Adrenal gland (tissue), 5 donors: ENCODE data around the gene TMEM214.

Experiments
- POLR2A ChIP-seq, 2 donors: fragments of 450-650 bp; IDR thresholded peaks; one replicate each; pipeline ENCODE4 v1.6.1; 2017; ENCODE audit warnings: antibody characterized with exemption in 2 of 2, mild to moderate bottlenecking in 2 of 2, moderate library complexity in 1 of 2
- TF ChIP-seq, protein P1 (sequence below), 6 experiments: fragments of 450-650 bp in 4 of 6; fragments of 200-600 bp in 2 of 6; sonication (generic) in 1 of 6; IDR thresholded peaks; 1 replicate in 5 of 6; 2 replicates in 1 of 6; pipeline versions ENCODE4 v1.5.1 to v1.8.0; 2016 to 2021; ENCODE audit warnings: antibody characterized with exemption in 6 of 6, mild to moderate bottlenecking in 2 of 6, moderate library complexity in 1 of 6
- donor health status: DM: no; HTN: no; CAD: no.

DNA sequence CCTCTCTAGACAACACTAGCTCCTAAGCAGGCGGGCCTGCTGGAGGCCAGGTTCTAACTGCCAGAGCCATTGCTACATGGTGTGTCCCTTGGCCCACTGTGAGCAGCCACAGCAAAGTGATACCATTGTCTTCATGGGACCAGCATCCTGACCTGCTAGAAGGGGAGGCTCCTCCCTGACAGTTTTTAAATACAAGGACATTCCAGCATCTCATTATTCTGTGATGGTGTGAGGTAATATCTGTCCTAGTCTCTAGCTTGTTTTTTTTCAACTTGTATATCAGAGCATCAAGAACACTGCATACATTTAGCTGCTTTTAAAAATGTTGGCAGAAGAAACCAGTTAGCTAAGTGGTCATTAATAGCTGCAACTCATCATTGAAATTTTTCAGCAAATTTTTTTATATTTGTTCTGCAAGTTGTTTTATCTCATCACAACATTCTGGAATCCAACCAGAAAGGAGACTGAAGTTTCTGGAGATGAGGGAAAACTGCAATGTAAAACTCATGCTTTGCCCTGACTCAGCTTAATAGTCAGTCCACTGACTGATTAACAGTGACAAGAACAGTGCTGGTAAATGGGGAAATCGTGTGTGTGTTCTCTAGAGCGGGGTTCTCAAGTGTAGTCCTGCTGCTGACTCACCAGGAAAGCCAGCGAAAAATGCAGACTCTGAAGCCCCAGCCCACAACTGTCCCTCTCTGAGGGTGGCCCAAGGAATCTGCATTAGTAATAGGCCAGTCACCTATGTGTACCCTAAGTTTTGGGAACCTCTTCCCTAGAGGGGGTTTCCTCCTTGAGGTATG lies 44.5 kb upstream of the TMEM214 start:
- TF ChIP-seq POLR2A (IDR thresholded peaks at IDR 0.05) = no peak
- TF ChIP-seq, protein P1, sequence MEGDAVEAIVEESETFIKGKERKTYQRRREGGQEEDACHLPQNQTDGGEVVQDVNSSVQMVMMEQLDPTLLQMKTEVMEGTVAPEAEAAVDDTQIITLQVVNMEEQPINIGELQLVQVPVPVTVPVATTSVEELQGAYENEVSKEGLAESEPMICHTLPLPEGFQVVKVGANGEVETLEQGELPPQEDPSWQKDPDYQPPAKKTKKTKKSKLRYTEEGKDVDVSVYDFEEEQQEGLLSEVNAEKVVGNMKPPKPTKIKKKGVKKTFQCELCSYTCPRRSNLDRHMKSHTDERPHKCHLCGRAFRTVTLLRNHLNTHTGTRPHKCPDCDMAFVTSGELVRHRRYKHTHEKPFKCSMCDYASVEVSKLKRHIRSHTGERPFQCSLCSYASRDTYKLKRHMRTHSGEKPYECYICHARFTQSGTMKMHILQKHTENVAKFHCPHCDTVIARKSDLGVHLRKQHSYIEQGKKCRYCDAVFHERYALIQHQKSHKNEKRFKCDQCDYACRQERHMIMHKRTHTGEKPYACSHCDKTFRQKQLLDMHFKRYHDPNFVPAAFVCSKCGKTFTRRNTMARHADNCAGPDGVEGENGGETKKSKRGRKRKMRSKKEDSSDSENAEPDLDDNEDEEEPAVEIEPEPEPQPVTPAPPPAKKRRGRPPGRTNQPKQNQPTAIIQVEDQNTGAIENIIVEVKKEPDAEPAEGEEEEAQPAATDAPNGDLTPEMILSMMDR (IDR thresholded peaks at IDR 0.05) = no peak
